ENCODE data around the gene TAPT1.

Gene TAPT1

DNA sequence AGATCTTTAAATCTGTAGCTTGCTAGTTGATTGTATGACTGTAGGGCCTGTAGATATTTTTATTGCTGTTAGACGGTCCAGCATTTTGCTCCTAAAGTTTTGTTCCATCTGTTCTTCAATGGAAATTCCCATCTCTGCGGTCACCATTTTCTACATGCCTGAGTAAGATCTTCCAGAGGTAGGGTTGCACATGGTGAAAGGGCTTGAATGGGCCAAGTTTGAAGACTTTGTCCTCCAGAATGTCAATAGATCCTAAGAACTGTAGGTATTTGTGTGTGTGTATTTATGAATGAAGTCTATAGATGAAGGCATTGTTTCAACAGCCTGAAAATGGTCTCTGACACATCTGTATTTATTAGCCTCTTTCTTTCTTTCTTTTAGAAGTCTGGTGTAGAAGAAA lies 22.3 kb upstream of the TAPT1 start:
- H3K4me3 ChIP-seq (ENCODE audit: control insufficient read depth, low read depth, low read length) = no peak overlapping the region
- no peak for DNase-seq (ENCODE audit: low read depth)
- no peak for TF ChIP-seq CTCF (conservative IDR thresholded peaks at IDR 0.05; ENCODE audit: control insufficient read depth, insufficient read depth, low read depth, low read length)

GRCh38 chr4:16245241-16245640 lies 19.0 kb upstream of the TAPT1 start:
- TF ChIP-seq CTCF (conservative IDR thresholded peaks at IDR 0.05; ENCODE audit: control insufficient read depth, insufficient read depth, low read depth, low read length) = no peak
- H3K4me3 ChIP-seq (ENCODE audit: control insufficient read depth, low read depth, low read length) = no peak overlapping the region

GRCh38 chr4:16243285-16243684 lies 17.0 kb upstream of the TAPT1 start:
- TF ChIP-seq CTCF (conservative IDR thresholded peaks at IDR 0.05; ENCODE audit: control insufficient read depth, insufficient read depth, low read depth, low read length) = no peak
- H3K4me3 ChIP-seq (ENCODE audit: control insufficient read depth, low read depth, low read length) = no peak overlapping the region
- no peak for DNase-seq (ENCODE audit: low read depth)

More at GRCh38 chr4:16245241-16245640, 19.0 kb upstream of the TAPT1 start:
- no peak for DNase-seq (ENCODE audit: low read depth)

DNA sequence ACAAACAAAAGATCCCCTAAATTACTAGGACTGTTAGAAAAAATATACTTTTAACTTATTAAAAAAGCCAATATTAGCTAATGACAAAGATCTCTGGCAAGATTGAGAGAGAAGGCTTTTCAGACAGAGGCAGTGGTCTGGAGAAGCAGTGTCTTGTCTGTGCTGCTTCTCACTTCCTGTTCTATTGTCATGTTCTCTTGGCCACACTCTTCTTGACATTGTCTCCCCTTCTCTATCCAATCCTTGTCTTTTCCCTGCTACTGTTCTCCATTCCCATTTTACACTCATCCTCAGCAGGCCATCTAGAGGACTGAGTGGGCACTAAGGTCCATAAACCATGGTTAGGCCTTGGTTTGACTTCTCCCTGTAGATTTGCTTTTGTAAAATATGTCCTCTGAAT lies 14.0 kb upstream of the TAPT1 start:
- H3K4me3 ChIP-seq (ENCODE audit: control insufficient read depth, low read depth, low read length) = no peak overlapping the region
- TF ChIP-seq CTCF (conservative IDR thresholded peaks at IDR 0.05; ENCODE audit: control insufficient read depth, insufficient read depth, low read depth, low read length) = no peak
- no peak for DNase-seq (ENCODE audit: low read depth)

DNA sequence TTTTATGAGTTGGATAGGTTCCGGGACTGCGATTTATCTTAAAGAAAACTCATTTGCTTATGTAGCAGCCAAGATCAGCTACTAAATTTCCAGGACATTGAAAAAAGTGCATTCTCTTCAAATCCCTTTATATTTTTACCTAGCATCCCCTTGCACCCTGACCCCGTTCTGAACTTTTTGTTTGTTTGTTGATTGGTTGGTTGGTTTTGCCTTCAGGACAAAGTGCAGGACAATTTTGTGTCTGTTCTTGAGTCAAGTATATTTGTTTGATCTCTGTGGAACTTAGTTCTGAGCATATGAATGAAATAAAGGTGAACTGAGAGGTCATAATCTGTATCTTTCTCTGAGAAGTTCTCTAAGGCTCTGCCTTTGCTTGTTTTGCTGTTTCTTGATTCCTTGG lies 12.8 kb upstream of the TAPT1 start:
- no peak for DNase-seq (ENCODE audit: low read depth)
- no peak overlapping the region for H3K4me3 ChIP-seq (ENCODE audit: control insufficient read depth, low read depth, low read length)
- TF ChIP-seq CTCF (conservative IDR thresholded peaks at IDR 0.05; ENCODE audit: control insufficient read depth, insufficient read depth, low read depth, low read length) = no peak

GRCh38 chr4:16238327-16238726 lies 12.1 kb upstream of the TAPT1 start:
- DNase-seq (ENCODE audit: low read depth) = no peak
- TF ChIP-seq CTCF (conservative IDR thresholded peaks at IDR 0.05; ENCODE audit: control insufficient read depth, insufficient read depth, low read depth, low read length) = no peak
- no peak overlapping the region for H3K4me3 ChIP-seq (ENCODE audit: control insufficient read depth, low read depth, low read length)

GRCh38 chr4:16237715-16238114 lies 11.4 kb upstream of the TAPT1 start:
- no peak for TF ChIP-seq CTCF (conservative IDR thresholded peaks at IDR 0.05; ENCODE audit: control insufficient read depth, insufficient read depth, low read depth, low read length)
- no peak for DNase-seq (ENCODE audit: low read depth)

More at GRCh38 chr4:16237715-16238114, 11.4 kb upstream of the TAPT1 start:
- H3K4me3 ChIP-seq (ENCODE audit: control insufficient read depth, low read depth, low read length) = no peak overlapping the region
